Common myeloid progenitor, CD34-positive (primary cell): ENCODE measurements around the gene GALNT9.

Source experiments
- CTCF ChIA-PET: fragments of 350-600 bp; sonication (Branson Sonifier 250); formaldehyde crosslinking; loops from one replicate; lab custom pipeline; 2021; ENCODE audit warnings: antibody characterized with exemption; lab: Charles Lee
- POLR2A ChIA-PET: fragments of 350-600 bp; sonication (Branson Sonifier 250); formaldehyde crosslinking; loops from one replicate; lab custom pipeline; 2021; ENCODE audit warnings: antibody characterized with exemption; lab: Charles Lee
- DNase-seq, 3 donors: peaks; one replicate each; pipeline versions ENCODE4 v3.0.0 to v3.0.0-alpha.2; 2013
- H3K27ac ChIP-seq, 2 experiments: 1 replicate in 1 of 2; 2 replicates in 1 of 2; pipeline ENCODE4 v1.7.0; 2013; ENCODE audit warnings: inconsistent platforms in 2 of 2, low read length in 2 of 2, mild to moderate bottlenecking in 2 of 2, low read depth in 1 of 2, moderate library complexity in 1 of 2; ENCODE audit not compliant: severe bottlenecking in 2 of 2, insufficient read depth in 1 of 2, poor library complexity in 1 of 2
- H3K27me3 ChIP-seq, 5 experiments: replicated peaks in 2 of 5; 1 replicate in 3 of 5; 2 replicates in 2 of 5; pipeline versions ENCODE4 v1.6.1 to v1.7.0; 2013; ENCODE audit warnings: low read length in 4 of 5, mild to moderate bottlenecking in 2 of 5, moderate library complexity in 2 of 5, inconsistent platforms in 1 of 5; ENCODE audit not compliant: insufficient read depth in 5 of 5, control insufficient read depth in 4 of 5
- H3K36me3 ChIP-seq, 4 experiments: 1 replicate in 2 of 4; 2 replicates in 2 of 4; pipeline versions ENCODE4 v1.6.1 to v1.7.0; 2013; ENCODE audit warnings: low read length in 3 of 4, control low read depth in 1 of 4, mild to moderate bottlenecking in 1 of 4; ENCODE audit not compliant: control insufficient read depth in 4 of 4, insufficient read depth in 4 of 4
- H3K4me1 ChIP-seq, 4 experiments: 1 replicate in 3 of 4; 2 replicates in 1 of 4; pipeline versions ENCODE4 v1.6.1 to v1.7.1; 2013; ENCODE audit warnings: low read length in 3 of 4, mild to moderate bottlenecking in 3 of 4, control low read depth in 1 of 4, inconsistent platforms in 1 of 4, moderate library complexity in 1 of 4; ENCODE audit not compliant: control insufficient read depth in 4 of 4, insufficient read depth in 4 of 4; ENCODE audit errors: control extremely low read depth in 1 of 4
- H3K4me3 ChIP-seq, 7 experiments: 1 replicate in 4 of 7; 2 replicates in 3 of 7; pipeline versions ENCODE4 v1.5.1 to v1.7.0; 2013; ENCODE audit warnings: mild to moderate bottlenecking in 7 of 7, low read length in 6 of 7, moderate library complexity in 6 of 7, inconsistent platforms in 2 of 7, low read depth in 2 of 7, control low read depth in 1 of 7; ENCODE audit not compliant: insufficient read depth in 4 of 7, control insufficient read depth in 1 of 7; ENCODE audit errors: extremely low read depth in 1 of 7
- H3K9me3 ChIP-seq, 5 experiments: 1 replicate in 4 of 5; 2 replicates in 1 of 5; pipeline versions ENCODE4 v1.6.1 to v1.7.1; 2013; ENCODE audit warnings: low read length in 4 of 5, mild to moderate bottlenecking in 2 of 5, inconsistent platforms in 1 of 5, low read depth in 1 of 5, moderate library complexity in 1 of 5; ENCODE audit not compliant: control insufficient read depth in 4 of 5, insufficient read depth in 2 of 5; ENCODE audit errors: control extremely low read depth in 1 of 5
- WGBS: methylation state at CpG from one replicate; pipeline ENCODE4 v1.1.5; 2013; ENCODE audit not compliant: insufficient coverage; 5-methylcytosine and 5-hydroxymethylcytosine counted together

GALNT9 gene

DNA sequence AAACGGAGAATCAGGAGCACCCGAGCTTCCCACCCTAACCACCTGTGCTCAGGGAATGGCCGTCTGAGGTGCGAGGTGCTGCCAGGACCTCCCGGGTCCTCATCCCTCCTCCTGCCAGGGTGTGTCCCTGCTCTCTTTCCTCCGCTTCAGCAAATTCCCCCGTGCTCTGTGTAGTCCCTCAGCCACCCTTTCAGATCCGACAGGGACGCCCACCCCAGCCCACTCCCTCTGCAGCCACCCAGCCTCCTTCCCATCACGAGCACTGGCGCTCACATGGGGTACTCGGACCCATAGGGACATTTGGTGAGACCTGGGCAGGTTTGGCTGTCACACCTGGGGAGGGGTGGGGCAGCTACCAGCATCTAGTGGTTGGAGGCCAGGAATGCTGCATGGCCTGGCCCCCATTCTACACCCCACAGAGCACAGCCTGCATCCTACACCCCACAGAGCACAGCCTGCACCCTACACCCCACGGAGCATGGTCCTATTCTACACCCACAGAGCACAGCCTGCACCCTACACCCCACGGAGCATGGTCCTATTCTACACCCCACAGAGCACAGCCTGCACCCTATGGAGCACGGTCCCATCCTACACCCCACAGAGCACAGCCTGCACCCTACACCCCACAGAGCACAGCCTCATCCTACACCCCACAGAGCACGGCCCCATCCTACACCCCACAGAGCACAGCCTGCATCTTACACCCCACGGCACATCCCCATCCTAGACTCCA lies 12.7 kb downstream of the GALNT9 start:
- Histone ChIP-seq H3K9me3 (peaks cover 0 to 8% (median 2%) of the 10 kb centered on the region in 5 experiments), H3K36me3 (no peaks in the 10 kb centered on the region), H3K4me3 (no peak overlapping the region), H3K27ac (no peak overlapping the region), H3K4me1 (no peaks in the 10 kb centered on the region), H3K27me3 (peaks cover 0 to 39% (median under 1%) of the 10 kb centered on the region in 5 experiments)
- 79% methylated on average over 7 of the region's 17 CpGs for WGBS
- DNase-seq, result no peak
- POLR2A ChIA-PET, result no interaction called here
- CTCF ChIA-PET, result interaction anchor here (0.6 kb wide), 1 partner anchor 65 kb away, joined by 3 read pairs; no protein-coding TSS in a partner anchor

GRCh38 chr12:132315951-132316350 lies 13.4 kb downstream of the GALNT9 start:
- H3K4me1 ChIP-seq, result no peaks in the 10 kb centered on the region
- POLR2A ChIA-PET, result no interaction called here
- CTCF ChIA-PET, result no interaction called here
- H3K27me3 ChIP-seq, result peaks cover 0 to 46% (median 4%) of the 10 kb centered on the region in 5 experiments
- H3K4me3 ChIP-seq, result no peak overlapping the region
- WGBS, result 75% methylated on average over 17 of the region's 20 CpGs
- H3K27ac ChIP-seq, result no peak overlapping the region
- no peaks in the 10 kb centered on the region for H3K36me3 ChIP-seq
- DNase-seq, result no peak
- H3K9me3 ChIP-seq, result peaks cover 0 to 14% (median 10%) of the 10 kb centered on the region in 5 experiments

- H3K27me3 ChIP-seq, result peaks cover 0 to 51% (median 4%) of the 10 kb centered on the region in 5 experiments
- H3K27ac ChIP-seq, result no peak overlapping the region
- ChIA-PET CTCF (no interaction called here), POLR2A (no interaction called here)
- 98% methylated on average over 19 of the region's 19 CpGs for WGBS
- H3K4me1 ChIP-seq, result no peaks in the 10 kb centered on the region
- H3K4me3 ChIP-seq, result no peak overlapping the region
- no peak for DNase-seq
- no peaks in the 10 kb centered on the region for H3K36me3 ChIP-seq
- peaks cover 0 to 18% (median 11%) of the 10 kb centered on the region in 5 experiments for H3K9me3 ChIP-seq
These were observed 13.9 kb downstream of the GALNT9 start for GRCh38 chr12:132315507-132315906.

- no peak for DNase-seq
- peaks cover 0 to 59% (median 4%) of the 10 kb centered on the region in 5 experiments for H3K27me3 ChIP-seq
- peaks cover 0 to 18% (median 11%) of the 10 kb centered on the region in 5 experiments for H3K9me3 ChIP-seq
- no peaks in the 10 kb centered on the region for H3K4me1 ChIP-seq
- H3K4me3 ChIP-seq, result no peak overlapping the region
- H3K27ac ChIP-seq, result no peak overlapping the region
- WGBS, result 88% methylated on average over 25 of the region's 26 CpGs
- CTCF ChIA-PET, result no interaction called here
- no peaks in the 10 kb centered on the region for H3K36me3 ChIP-seq
- POLR2A ChIA-PET, result no interaction called here
These were observed 14.7 kb downstream of the GALNT9 start for GRCh38 chr12:132314516-132315233.

GRCh38 chr12:132314035-132314434 lies 15.4 kb downstream of the GALNT9 start:
- Histone ChIP-seq H3K4me1 (no peaks in the 10 kb centered on the region), H3K4me3 (no peak overlapping the region), H3K36me3 (no peaks in the 10 kb centered on the region), H3K27ac (no peak overlapping the region), H3K27me3 (peaks cover 0 to 61% (median 4%) of the 10 kb centered on the region in 5 experiments), H3K9me3 (peaks cover 0 to 18% (median 11%) of the 10 kb centered on the region in 5 experiments)
- POLR2A ChIA-PET, result no interaction called here
- DNase-seq, result no peak
- CTCF ChIA-PET, result no interaction called here
- WGBS, result 100% methylated on average over 1 of the region's 2 CpGs

DNA sequence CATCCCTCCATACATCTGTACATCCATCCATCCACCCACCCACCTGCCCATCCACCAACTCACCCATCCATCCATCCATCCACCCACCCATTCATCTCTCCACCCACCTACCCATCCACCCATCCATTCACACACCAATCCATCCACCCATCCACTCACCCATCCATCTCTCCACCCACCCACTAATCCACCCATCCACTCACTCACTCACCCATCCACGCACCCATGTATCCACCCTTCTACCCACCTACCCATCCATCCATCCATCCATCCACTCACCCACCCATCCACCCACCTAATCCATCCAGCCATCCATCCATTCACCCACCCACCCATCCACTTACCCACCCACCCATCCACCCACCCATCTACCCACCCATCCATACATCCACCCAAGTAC lies 16.2 kb downstream of the GALNT9 start:
- no peak overlapping the region for H3K4me3 ChIP-seq
- H3K36me3 ChIP-seq, result no peaks in the 10 kb centered on the region
- 100% methylated on average over 1 of the region's 1 CpG for WGBS
- CTCF ChIA-PET, result no interaction called here
- H3K9me3 ChIP-seq, result peaks cover 0 to 18% (median 11%) of the 10 kb centered on the region in 5 experiments
- no peak overlapping the region for H3K27ac ChIP-seq
- peaks cover 0 to 57% (median 4%) of the 10 kb centered on the region in 5 experiments for H3K27me3 ChIP-seq
- POLR2A ChIA-PET, result no interaction called here
- no peak for DNase-seq
- no peaks in the 10 kb centered on the region for H3K4me1 ChIP-seq

DNA sequence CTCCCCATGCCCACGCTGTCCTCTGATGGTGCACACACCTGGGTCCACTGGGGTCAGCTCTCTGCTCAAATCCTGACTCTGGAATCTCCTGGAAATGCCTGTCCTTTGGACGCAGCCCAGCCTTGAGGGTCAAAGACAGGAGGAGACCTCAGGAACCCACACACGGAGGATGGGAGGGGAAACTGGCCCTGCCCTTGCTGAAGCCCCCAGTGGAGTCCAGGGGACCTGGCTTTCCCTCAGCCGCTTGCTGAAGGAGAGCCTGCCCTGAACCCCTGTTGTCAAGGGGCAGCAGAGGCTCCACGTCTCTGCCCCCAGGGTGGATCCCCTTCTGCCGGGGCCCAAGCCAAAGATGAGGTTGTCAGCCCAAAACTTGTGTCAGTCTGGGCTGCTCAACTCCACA lies 16.9 kb downstream of the GALNT9 start:
- 97% methylated on average over 5 of the region's 6 CpGs for WGBS
- Histone ChIP-seq H3K27me3 (peaks cover 0 to 57% (median 4%) of the 10 kb centered on the region in 5 experiments), H3K4me1 (no peaks in the 10 kb centered on the region), H3K36me3 (no peaks in the 10 kb centered on the region), H3K27ac (no peak overlapping the region), H3K9me3 (peaks cover 0 to 18% (median 11%) of the 10 kb centered on the region in 5 experiments), H3K4me3 (no peak overlapping the region)
- ChIA-PET CTCF (no interaction called here), POLR2A (no interaction called here)
- no peak for DNase-seq
